Activated naive CD4-positive, alpha-beta T cell treated with Interleukin-2 at 50 U/mL for 16 hours (primary cell): Measurements from ENCODE around the gene LPP.

ENCODE experiments used
- DNase-seq: peaks from one replicate; pipeline ENCODE4 v3.0.0-alpha.2; 2020

LPP gene

GRCh38 chr3:188255190-188255589, 101.2 kb downstream of the LPP start:
- DNase-seq, result no peak

- no peak for DNase-seq
Measured at GRCh38 chr3:188256758-188257157, 102.8 kb downstream of the LPP start.

GRCh38 chr3:188257384-188258026, 103.5 kb downstream of the LPP start:
- DNase-seq, result no peak

GRCh38 chr3:188259191-188259590, 105.2 kb downstream of the LPP start:
- no peak for DNase-seq

- DNase-seq, result no peak
Measured at GRCh38 chr3:188259596-188259995, 105.6 kb downstream of the LPP start.

- DNase-seq, result no peak
Measured at GRCh38 chr3:188261011-188261410, 107.1 kb downstream of the LPP start.

GRCh38 chr3:188262488-188262887, 108.5 kb downstream of the LPP start:
- no peak for DNase-seq

- DNase-seq, result no peak
Measured at GRCh38 chr3:188262913-188263683, 109.1 kb downstream of the LPP start.

- no peak for DNase-seq
Measured at GRCh38 chr3:188264226-188265207, 110.6 kb downstream of the LPP start.

- no peak for DNase-seq
Measured at GRCh38 chr3:188266562-188267274, 112.8 kb downstream of the LPP start.

- DNase-seq, result no peak
Measured at GRCh38 chr3:188267790-188268335, 113.9 kb downstream of the LPP start.

- no peak for DNase-seq
Measured at GRCh38 chr3:188268336-188268735, 114.4 kb downstream of the LPP start.

GRCh38 chr3:188269040-188269439, 115.1 kb downstream of the LPP start:
- no peak for DNase-seq

- DNase-seq, result no peak
Measured at GRCh38 chr3:188270423-188270972, 116.5 kb downstream of the LPP start.

- no peak for DNase-seq
Measured at GRCh38 chr3:188271226-188271914, 117.4 kb downstream of the LPP start.

GRCh38 chr3:188272481-188273372, 118.8 kb downstream of the LPP start:
- DNase-seq, result peak; percentile 12

- DNase-seq, result no peak
Measured at GRCh38 chr3:188274249-188274915, 120.4 kb downstream of the LPP start.

- no peak for DNase-seq
Measured at GRCh38 chr3:188276375-188276774, 122.4 kb downstream of the LPP start.

GRCh38 chr3:188278717-188279324, 124.9 kb downstream of the LPP start:
- DNase-seq, result no peak
